HG03139 (cell line): ENCODE results near the gene STX12.
"Not testable (repeated sequence)": the region's sequence is repeated elsewhere in the genome, so short reads cannot be mapped to it uniquely, and the experiment has no call there.

Source experiments
- ATAC-seq: cut with Tn5 transposase; IDR thresholded peaks from one replicate; pipeline ENCODE4 v1.9.1; 2021; ENCODE audit not compliant: unreplicated experiment

Gene STX12

GRCh38 chr1:27824411-27824810 is 51.4 kb downstream of the STX12 start:
- no peak for ATAC-seq

- not testable (repeated sequence) for ATAC-seq
Measured at GRCh38 chr1:27829339-27829960, 56.4 kb downstream of the STX12 start.

- ATAC-seq: peak; percentile 81
Measured at GRCh38 chr1:27830621-27831440, 57.8 kb downstream of the STX12 start, which contains the start of gene PPP1R8. TSS of gene PPP1R8 (plus strand) at chr1:27830782. CDS start at chr1:27830836, 54 bp downstream.

GRCh38 chr1:27831568-27832410 is 58.8 kb downstream of the STX12 start:
- ATAC-seq: no peak

GRCh38 chr1:27832762-27833161 is 59.7 kb downstream of the STX12 start:
- ATAC-seq: no peak

GRCh38 chr1:27833470-27833869 is 60.5 kb downstream of the STX12 start:
- ATAC-seq: no peak

- no peak for ATAC-seq
Measured at GRCh38 chr1:27835046-27835445, 62.0 kb downstream of the STX12 start.

GRCh38 chr1:27835501-27835900 is 62.5 kb downstream of the STX12 start:
- no peak for ATAC-seq

GRCh38 chr1:27849951-27850350 is 76.9 kb downstream of the STX12 start:
- no peak for ATAC-seq

- ATAC-seq: no peak
Measured at GRCh38 chr1:27855085-27855484, 82.1 kb downstream of the STX12 start.

- no peak for ATAC-seq
Measured at GRCh38 chr1:27856561-27857343, 83.7 kb downstream of the STX12 start.

GRCh38 chr1:27857552-27857951 is 84.5 kb downstream of the STX12 start:
- not testable (repeated sequence) for ATAC-seq

- peak; percentile 70 for ATAC-seq
Measured at GRCh38 chr1:27858072-27858948, 85.3 kb downstream of the STX12 start.

- ATAC-seq: no peak
Measured at GRCh38 chr1:27858949-27859576, 86.0 kb downstream of the STX12 start.

- ATAC-seq: no peak
Measured at GRCh38 chr1:27861436-27861835, 88.4 kb downstream of the STX12 start.

GRCh38 chr1:27862004-27862403 is 89.0 kb downstream of the STX12 start:
- ATAC-seq: no peak

- ATAC-seq: no peak
Measured at GRCh38 chr1:27862671-27863537, 89.9 kb downstream of the STX12 start.

GRCh38 chr1:27863538-27863915 is 90.5 kb downstream of the STX12 start:
- no peak for ATAC-seq
